H1 (cell line): ENCODE results near the gene ITIH1. TPM values are rescaled to one million over a fixed set of nuclear protein-coding genes. Genes with fewer than 3 reads are reported as not detected.
"Not testable (repeated sequence)": the region's sequence is repeated elsewhere in the genome, so short reads cannot be mapped to it uniquely, and the experiment has no call there.

ENCODE experiments used
- CTCF ChIA-PET: fragments of 300-600 bp; sonication (Branson Sonifier 250); formaldehyde crosslinking; loops from one replicate; lab custom pipeline; 2021; ENCODE audit not compliant: partially characterized antibody; lab: Charles Lee
- POLR2A ChIA-PET: fragments of 300-600 bp; sonication (Branson Sonifier 250); formaldehyde crosslinking; loops from one replicate; lab custom pipeline; 2021; ENCODE audit warnings: inconsistent platforms; ENCODE audit not compliant: partially characterized antibody; lab: Charles Lee
- DNase-seq, 2 experiments: peaks; one replicate each; pipeline versions ENCODE4 v3.0.0 to v3.0.0-alpha.2; 2010 to 2022; ENCODE audit warnings: low spot score in 2 of 2, low read depth in 1 of 2, mixed read lengths in 1 of 2
- FAIRE-seq: peaks from 2 replicates; lab custom pipeline; 2011; peaks lifted over from hg19 to GRCh38; lab: Jason Lieb, UNC
- H2AFZ ChIP-seq: 2 replicates; pipeline ENCODE4 v1.8.1; 2012; ENCODE audit warnings: low read length, inconsistent platforms
- H2AK5ac ChIP-seq: 2 replicates; pipeline ENCODE4 v1.6.1; 2013; ENCODE audit warnings: low read depth, low read length
- H2BK120ac ChIP-seq: replicated peaks from 2 replicates; pipeline ENCODE3; 2013; ENCODE audit warnings: low read depth, low read length, inconsistent platforms
- H2BK12ac ChIP-seq: 2 replicates; pipeline ENCODE4 v1.6.1; 2013; ENCODE audit warnings: low read depth, low read length
- H2BK15ac ChIP-seq: 2 replicates; pipeline ENCODE4 v1.6.1; 2013; ENCODE audit warnings: low read length
- H2BK20ac ChIP-seq: 2 replicates; pipeline ENCODE4 v1.6.1; 2013; ENCODE audit warnings: low read length
- H2BK5ac ChIP-seq: 2 replicates; pipeline ENCODE4 v1.6.1; 2013; ENCODE audit warnings: low read depth, low read length
- H3K14ac ChIP-seq: 2 replicates; pipeline ENCODE4 v1.6.1; 2013; ENCODE audit warnings: inconsistent platforms; ENCODE audit not compliant: insufficient read length
- H3K18ac ChIP-seq: 2 replicates; pipeline ENCODE4 v1.6.1; 2013; ENCODE audit warnings: low read length; ENCODE audit errors: extremely low read depth
- H3K23ac ChIP-seq: 2 replicates; pipeline ENCODE4 v1.6.1; 2013; ENCODE audit warnings: inconsistent platforms; ENCODE audit not compliant: insufficient read length
- H3K23me2 ChIP-seq: 2 replicates; pipeline ENCODE4 v1.6.1; 2013; ENCODE audit warnings: low read depth, low read length
- H3K27ac ChIP-seq: 2 replicates; pipeline ENCODE4 v1.6.1; 2011; ENCODE audit warnings: low read depth, low read length, inconsistent platforms
- H3K27me3 ChIP-seq, 4 experiments: replicated peaks in 1 of 4; 1 replicate in 1 of 4; 2 replicates in 3 of 4; pipeline versions ENCODE4 v1.6.1 to v1.8.1; 2011 to 2013; ENCODE audit warnings: low read length in 3 of 4, mild to moderate bottlenecking in 3 of 4, inconsistent platforms in 2 of 4, mixed read lengths in 2 of 4, moderate library complexity in 1 of 4; ENCODE audit not compliant: control insufficient read depth in 3 of 4, insufficient read depth in 3 of 4; ENCODE audit errors: extremely low read depth in 1 of 4
- H3K36me3 ChIP-seq, 4 experiments: 2 replicates each; pipeline versions ENCODE4 v1.6.1 to v1.8.1; 2011 to 2013; ENCODE audit warnings: mild to moderate bottlenecking in 4 of 4, low read length in 3 of 4, moderate library complexity in 2 of 4, control low read depth in 1 of 4, inconsistent platforms in 1 of 4; ENCODE audit not compliant: insufficient read depth in 4 of 4, control insufficient read depth in 2 of 4
- H3K4ac ChIP-seq: replicated peaks from 2 replicates; pipeline ENCODE3; 2013; ENCODE audit warnings: low read length, low read depth, mixed read lengths, inconsistent platforms; ENCODE audit not compliant: insufficient read length
- H3K4me1 ChIP-seq, 4 experiments: replicated peaks in 1 of 4; 1 replicate in 1 of 4; 2 replicates in 3 of 4; pipeline versions ENCODE4 v1.6.1 to v1.8.1; 2011 to 2013; ENCODE audit warnings: low read length in 3 of 4, inconsistent platforms in 2 of 4, mixed read lengths in 1 of 4; ENCODE audit not compliant: insufficient read depth in 4 of 4, control insufficient read depth in 3 of 4
- H3K4me2 ChIP-seq, 2 experiments: 2 replicates each; pipeline versions ENCODE4 v1.6.1 to v1.8.1; 2011 to 2013; ENCODE audit warnings: low read depth in 2 of 2, low read length in 2 of 2, control low read depth in 1 of 2, inconsistent platforms in 1 of 2, mild to moderate bottlenecking in 1 of 2; ENCODE audit not compliant: insufficient read depth in 1 of 2
- H3K4me3 ChIP-seq, 4 experiments: fragments of 200-600, 300-600 bp in 1 of 4; sonication (generic), shearing (Covaris generic), sonication (Bioruptor Twin) in 1 of 4; 2 replicates each; pipeline versions ENCODE4 v1.5.1 to v1.8.1; 2011 to 2016; ENCODE audit warnings: low read length in 4 of 4, low read depth in 3 of 4, control low read depth in 2 of 4, inconsistent platforms in 2 of 4, mild to moderate bottlenecking in 2 of 4, mixed read lengths in 1 of 4, moderate library complexity in 1 of 4; ENCODE audit not compliant: insufficient read depth in 2 of 4; ENCODE audit errors: extremely low read depth in 1 of 4
- H3K56ac ChIP-seq: replicated peaks from 2 replicates; pipeline ENCODE3; 2013; ENCODE audit warnings: low read depth, mild to moderate bottlenecking, mixed read lengths, low read length, inconsistent platforms; ENCODE audit not compliant: insufficient read length
- H3K79me1 ChIP-seq: 2 replicates; pipeline ENCODE4 v1.6.1; 2013; ENCODE audit warnings: low read depth, low read length, control low read depth
- H3K79me2 ChIP-seq, 2 experiments: 2 replicates each; pipeline versions ENCODE4 v1.6.1 to v1.8.1; 2012 to 2013; ENCODE audit warnings: low read length in 2 of 2, mild to moderate bottlenecking in 2 of 2, inconsistent platforms in 1 of 2; ENCODE audit not compliant: insufficient read depth in 2 of 2, control insufficient read depth in 1 of 2
- H3K9ac ChIP-seq, 4 experiments: replicated peaks in 1 of 4; 1 replicate in 1 of 4; 2 replicates in 3 of 4; pipeline versions ENCODE4 v1.6.1 to v1.8.1; 2011 to 2013; ENCODE audit warnings: low read depth in 3 of 4, low read length in 3 of 4, control low read depth in 2 of 4, mild to moderate bottlenecking in 2 of 4, moderate library complexity in 2 of 4, inconsistent platforms in 1 of 4; ENCODE audit errors: extremely low read depth in 1 of 4
- H3K9me3 ChIP-seq, 2 experiments: 2 replicates each; pipeline versions ENCODE4 v1.6.1 to v1.8.1; 2012 to 2013; ENCODE audit warnings: mild to moderate bottlenecking in 2 of 2, moderate library complexity in 2 of 2, control low read depth in 1 of 2, inconsistent platforms in 1 of 2, low read depth in 1 of 2, low read length in 1 of 2, mixed read lengths in 1 of 2; ENCODE audit not compliant: insufficient read depth in 2 of 2
- H4K20me1 ChIP-seq, 2 experiments: replicated peaks in 1 of 2; 2 replicates each; pipeline versions ENCODE3 to v1.8.1; 2011 to 2013; ENCODE audit warnings: inconsistent platforms in 2 of 2, low read length in 2 of 2, mild to moderate bottlenecking in 1 of 2; ENCODE audit not compliant: insufficient read depth in 2 of 2, control insufficient read depth in 1 of 2
- H4K5ac ChIP-seq: 2 replicates; pipeline ENCODE4 v1.6.1; 2013; ENCODE audit warnings: low read length, low read depth, mixed read lengths, inconsistent platforms; ENCODE audit not compliant: insufficient read length
- H4K8ac ChIP-seq: 2 replicates; pipeline ENCODE4 v1.8.0; 2013; ENCODE audit warnings: mild to moderate bottlenecking, moderate library complexity, low read length, inconsistent platforms; ENCODE audit not compliant: insufficient read depth; ENCODE audit errors: extremely low read depth
- H4K91ac ChIP-seq: replicated peaks from 2 replicates; pipeline ENCODE3; 2013; ENCODE audit warnings: low read length, mixed read lengths, inconsistent platforms; ENCODE audit not compliant: insufficient read length
- RAD21 ChIP-seq, 2 experiments: IDR thresholded peaks in 1 of 2; conservative IDR thresholded peaks in 1 of 2; 2 replicates each; pipeline ENCODE4 v1.6.1; 2011; ENCODE audit warnings: low read depth in 2 of 2, low read length in 2 of 2, improper control_type of control experiment in 1 of 2, inconsistent platforms in 1 of 2, mild to moderate bottlenecking in 1 of 2, moderate library complexity in 1 of 2
- WGBS, 2 experiments: shearing (Covaris generic) in 1 of 2; methylation state at CpG; one replicate each; pipeline versions ENCODE4 v1.1.6 to v1.1.7; 2013 to 2015; ENCODE audit warnings: low lambda C conversion rate in 2 of 2, mixed read lengths in 2 of 2, inconsistent platforms in 1 of 2, low coverage in 1 of 2, missing lambda C conversion rate in 1 of 2; ENCODE audit not compliant: insufficient replicate concordance in 2 of 2, insufficient coverage in 1 of 2, insufficient read length in 1 of 2; ENCODE audit errors: extremely low coverage in 1 of 2, missing lambda C conversion rate in 1 of 2; 5-methylcytosine and 5-hydroxymethylcytosine counted together
- polyA plus RNA-seq, 7 experiments: library from polyadenylated mRNA; depleted of rRNA in 3 of 7; stranded (reverse) in 5 of 7; unstranded in 2 of 7; fragments of >200 nt in 5 of 7; fragments of 200-250 nt in 2 of 7; gene quantifications; 1 replicate in 5 of 7; 2 replicates in 1 of 7; 4 replicates in 1 of 7; pipeline versions ENCODE4 v1.2.1 to v1.2.3, GENCODE V29; 2011 to 2013; ENCODE audit warnings: missing spikeins in 2 of 7, mixed read lengths in 2 of 7
- total RNA-seq: library from RNA; stranded (reverse); fragmentation: NEBNext Ultra II Directional; extraction: Animal tissue kit (Norgen Biotek cat#: 25700); gene quantifications from 2 replicates; pipeline ENCODE4 v1.2.1, GENCODE V29; 2021

ITIH1 gene
- total and polyA plus RNA-seq, 2 of the 8 experiments (the other 6 are each of a cell fraction or from before 2014, with no cell fraction given), result not detected

- no peak for TF ChIP-seq RAD21 (IDR thresholded peaks at IDR 0.05 in 1 of 2, conservative IDR thresholded peaks at IDR 0.05 in 1 of 2; ENCODE audit: low read depth in 2 of 2, low read length in 2 of 2)
- TF ChIP-seq, all 59 proteins: peak for 0
These were observed 1.5 kb upstream of the ITIH1 start (continued) for GRCh38 chr3:52775877-52776276.

DNA sequence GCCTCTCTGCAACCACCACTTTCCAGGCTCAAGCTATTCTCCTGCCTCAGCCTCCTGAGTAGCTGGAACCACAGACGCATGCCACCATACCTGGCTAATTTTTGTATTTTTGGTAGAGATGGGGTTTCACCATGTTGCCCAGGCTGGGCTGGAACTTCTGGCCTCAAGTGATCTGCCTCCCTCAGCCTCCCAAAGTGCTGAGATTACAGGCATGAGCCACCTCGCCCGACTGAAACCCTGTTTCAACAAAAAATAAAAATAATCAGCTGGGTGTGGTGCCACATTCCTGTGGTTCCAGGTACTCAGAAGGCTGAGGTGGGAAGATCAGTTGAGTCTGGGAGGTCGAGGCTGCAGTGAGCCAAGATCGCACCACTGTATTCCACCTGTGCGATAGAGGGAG lies 913 bp upstream of the ITIH1 start:
- H2BK5ac ChIP-seq, H3K4me2 ChIP-seq, H3K4me3 ChIP-seq, H3K79me1 ChIP-seq, H3K4ac ChIP-seq, H3K27me3 ChIP-seq, H3K79me2 ChIP-seq, H3K56ac ChIP-seq, H2BK12ac ChIP-seq, H4K20me1 ChIP-seq, H3K36me3 ChIP-seq, H3K9ac ChIP-seq, H3K18ac ChIP-seq, H4K8ac ChIP-seq, H3K4me1 ChIP-seq, H2BK120ac ChIP-seq, FAIRE-seq, H3K14ac ChIP-seq, H2AK5ac ChIP-seq, H2BK20ac ChIP-seq, H3K27ac ChIP-seq, H2AFZ ChIP-seq, H4K91ac ChIP-seq, H3K9me3 ChIP-seq, H3K23me2 ChIP-seq, H4K5ac ChIP-seq, H2BK15ac ChIP-seq, DNase-seq, POLR2A ChIA-PET, H3K23ac ChIP-seq: not testable (repeated sequence)
- 90% methylated on average over 6 of the region's 6 CpGs; no CpG with 5 or more reads in 1 of the 2 experiments for WGBS, 2 experiments
- CTCF ChIA-PET, result interaction anchor here (1.1 to 4.3 kb wide), 5 partner anchors 16 to 211 kb away, joined by 3 to 21 read pairs (median 7); no protein-coding TSS in a partner anchor
